Fibroblast of lung (primary cell): ENCODE data around the gene CDH4.

Source experiments
- CTCF ChIP-seq, 2 donors: IDR thresholded peaks in 1 of 2; conservative IDR thresholded peaks in 1 of 2; 1 replicate in 1 of 2; 2 replicates in 1 of 2; pipeline ENCODE4 v1.5.1; 2011 to 2012; ENCODE audit warnings: low read length in 2 of 2, control low read depth in 1 of 2, inconsistent platforms in 1 of 2, low read depth in 1 of 2, mild to moderate bottlenecking in 1 of 2
- EZH2 ChIP-seq: IDR thresholded peaks from 2 replicates; pipeline ENCODE4 v1.5.1; 2012; ENCODE audit warnings: low read length, control low read depth, mild to moderate bottlenecking; ENCODE audit errors: missing control alignments

GRCh38 chr20:61646986-61647385 lies 394.9 kb downstream of the CDH4 start:
- TF ChIP-seq CTCF (conservative IDR thresholded peaks at IDR 0.05 in 1 of 2, IDR thresholded peaks at IDR 0.05 in 1 of 2; ENCODE audit: low read depth in 1 of 2, low read length in 2 of 2), result no peak
- TF ChIP-seq EZH2, result no peak
